Activated CD4-positive, alpha-beta T cell treated with anti-CD3 and anti-CD28 coated beads for 4 hours (primary cell): ENCODE measurements around the gene GPR107.

Experiments used
- DNase-seq, 2 donors: peaks; one replicate each; pipeline ENCODE4 v3.0.0-alpha.2; 2020

The GPR107 gene

GRCh38 chr9:130112538-130113151, 58.9 kb downstream of the GPR107 start:
- no peak for DNase-seq

GRCh38 chr9:130114741-130115140, 61.0 kb downstream of the GPR107 start:
- no peak for DNase-seq

GRCh38 chr9:130116346-130116745, 62.6 kb downstream of the GPR107 start:
- no peak for DNase-seq

- DNase-seq: no peak
These were observed 63.7 kb downstream of the GPR107 start for GRCh38 chr9:130117376-130117775.

GRCh38 chr9:130117816-130118632, 64.3 kb downstream of the GPR107 start:
- DNase-seq: no peak

GRCh38 chr9:130118841-130119518, 65.3 kb downstream of the GPR107 start:
- DNase-seq: no peak

GRCh38 chr9:130119519-130120298, 66.0 kb downstream of the GPR107 start:
- DNase-seq: no peak

GRCh38 chr9:130120299-130120587, 66.5 kb downstream of the GPR107 start:
- DNase-seq: no peak

- no peak for DNase-seq
These were observed 67.1 kb downstream of the GPR107 start for GRCh38 chr9:130120832-130121231.

GRCh38 chr9:130122456-130122855, 68.8 kb downstream of the GPR107 start:
- no peak for DNase-seq

GRCh38 chr9:130124085-130124860, 70.6 kb downstream of the GPR107 start:
- DNase-seq: no peak

- DNase-seq: no peak
These were observed 73.2 kb downstream of the GPR107 start for GRCh38 chr9:130126721-130127433.

GRCh38 chr9:130128251-130128650, 74.5 kb downstream of the GPR107 start:
- peak; percentile 74 to 77 for DNase-seq

GRCh38 chr9:130128733-130129431, 75.2 kb downstream of the GPR107 start:
- DNase-seq: peak; percentile 65 to 72

GRCh38 chr9:130129432-130130061, 75.8 kb downstream of the GPR107 start:
- peak; percentile 42 to 51 for DNase-seq

GRCh38 chr9:130132746-130133145, 79.0 kb downstream of the GPR107 start:
- DNase-seq: no peak

GRCh38 chr9:130137081-130137640, 83.5 kb downstream of the GPR107 start:
- DNase-seq: no peak

GRCh38 chr9:130137641-130138081, 84.0 kb downstream of the GPR107 start:
- DNase-seq: no peak

- DNase-seq: no peak
These were observed 84.5 kb downstream of the GPR107 start for GRCh38 chr9:130138171-130138653.

- peak in 1 of 2 donors; percentile 14 for DNase-seq
These were observed 85.1 kb downstream of the GPR107 start for GRCh38 chr9:130138791-130139190.
